GM21619 (cell line): Measurements from ENCODE around the gene COL4A2.

Experiments
- ATAC-seq: cut with Tn5 transposase; IDR thresholded peaks from one replicate; pipeline ENCODE4 v1.9.1; 2021; ENCODE audit not compliant: unreplicated experiment

Gene COL4A2

DNA sequence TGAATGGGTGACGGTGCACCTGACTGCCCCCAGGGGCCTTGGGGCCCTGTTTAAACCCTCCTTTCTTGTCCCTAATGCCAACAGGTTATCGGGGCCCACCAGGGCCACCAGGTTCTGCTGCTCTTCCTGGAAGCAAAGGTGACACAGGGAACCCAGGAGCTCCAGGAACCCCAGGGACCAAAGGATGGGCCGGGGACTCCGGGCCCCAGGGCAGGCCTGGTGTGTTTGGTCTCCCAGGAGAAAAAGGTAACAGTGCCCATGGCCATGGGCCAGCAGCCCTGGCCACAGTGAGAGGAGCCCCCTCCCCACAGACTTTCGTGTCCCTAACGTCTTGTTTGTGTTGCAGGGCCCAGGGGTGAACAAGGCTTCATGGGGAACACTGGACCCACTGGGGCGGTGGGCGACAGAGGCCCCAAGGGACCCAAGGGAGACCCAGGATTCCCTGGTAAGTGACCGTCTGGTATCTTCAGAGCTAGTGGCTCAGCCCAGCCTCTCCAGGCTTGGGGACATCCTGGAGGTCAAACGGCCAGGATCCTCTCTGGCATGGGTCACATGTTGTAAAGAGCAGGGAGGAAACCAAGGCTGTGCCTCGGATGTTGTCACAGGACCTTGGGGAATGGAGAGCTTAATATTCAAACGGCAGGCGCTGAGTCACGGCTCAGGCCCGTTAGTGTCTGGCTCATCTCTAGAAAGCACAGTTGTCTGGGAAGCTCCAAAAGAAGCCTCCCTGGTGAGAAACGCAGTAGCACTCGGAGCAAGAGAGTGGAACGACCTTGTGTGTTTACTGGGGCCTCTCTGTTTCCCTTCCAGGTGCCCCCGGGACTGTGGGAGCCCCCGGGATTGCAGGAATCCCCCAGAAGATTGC lies 196.2 kb downstream of the COL4A2 start:
- no peak for ATAC-seq

DNA sequence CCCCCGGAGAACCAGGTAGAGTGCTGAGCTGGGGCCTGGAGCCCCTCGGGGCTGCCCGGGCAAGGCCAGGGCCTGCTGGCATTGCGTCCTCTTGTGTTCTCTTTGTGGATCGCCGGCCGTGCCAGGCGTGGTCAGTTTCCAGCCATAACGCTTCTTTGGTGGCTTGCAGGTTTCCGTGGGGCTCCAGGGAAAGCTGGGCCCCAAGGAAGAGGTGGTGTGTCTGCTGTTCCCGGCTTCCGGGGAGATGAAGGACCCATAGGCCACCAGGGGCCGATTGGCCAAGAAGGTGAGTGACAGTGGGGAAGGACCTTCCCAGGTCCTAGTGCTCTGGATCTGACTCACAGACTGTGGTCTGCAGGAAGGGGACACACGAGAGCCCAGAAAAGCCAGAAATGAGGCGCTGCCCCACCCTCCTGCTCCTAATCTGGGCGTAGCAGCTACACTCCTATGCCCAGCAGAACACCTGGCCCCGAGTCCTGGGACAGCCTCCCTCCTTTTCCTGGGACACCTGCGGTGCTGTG lies 197.0 kb downstream of the COL4A2 start:
- no peak for ATAC-seq

DNA sequence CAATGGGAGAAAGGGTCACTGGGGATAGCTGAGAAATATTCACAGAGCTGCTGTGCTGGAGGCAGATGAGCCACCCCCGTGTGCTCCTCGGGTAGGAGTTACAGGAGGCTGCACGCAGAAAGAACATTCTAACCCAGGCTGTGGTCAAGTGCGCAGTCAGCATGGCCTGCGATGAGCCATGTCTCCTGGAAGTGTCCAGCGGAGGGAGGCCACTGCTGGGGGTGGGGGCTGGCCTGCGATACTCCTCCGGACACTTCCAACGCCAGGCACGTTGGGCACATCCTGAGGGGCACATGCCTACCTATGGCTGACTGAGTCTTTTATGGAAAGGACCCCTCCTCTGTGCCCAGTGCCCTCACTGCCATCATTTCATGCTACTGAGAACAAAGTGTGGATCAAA lies 198.5 kb downstream of the COL4A2 start:
- ATAC-seq, result no peak

DNA sequence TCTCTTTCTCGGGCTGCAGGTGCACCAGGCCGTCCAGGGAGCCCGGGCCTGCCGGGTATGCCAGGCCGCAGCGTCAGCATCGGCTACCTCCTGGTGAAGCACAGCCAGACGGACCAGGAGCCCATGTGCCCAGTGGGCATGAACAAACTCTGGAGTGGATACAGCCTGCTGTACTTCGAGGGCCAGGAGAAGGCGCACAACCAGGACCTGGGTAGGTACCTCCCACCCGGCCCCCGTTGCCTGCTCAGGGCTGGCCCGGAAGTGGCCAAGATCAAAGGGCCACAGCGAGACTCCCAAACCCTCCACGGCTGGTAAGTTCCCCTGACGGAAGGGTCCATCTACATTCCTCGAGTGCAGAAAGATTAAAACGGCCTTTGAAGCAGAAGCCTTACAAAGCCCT lies 199.3 kb downstream of the COL4A2 start:
- no peak for ATAC-seq

DNA sequence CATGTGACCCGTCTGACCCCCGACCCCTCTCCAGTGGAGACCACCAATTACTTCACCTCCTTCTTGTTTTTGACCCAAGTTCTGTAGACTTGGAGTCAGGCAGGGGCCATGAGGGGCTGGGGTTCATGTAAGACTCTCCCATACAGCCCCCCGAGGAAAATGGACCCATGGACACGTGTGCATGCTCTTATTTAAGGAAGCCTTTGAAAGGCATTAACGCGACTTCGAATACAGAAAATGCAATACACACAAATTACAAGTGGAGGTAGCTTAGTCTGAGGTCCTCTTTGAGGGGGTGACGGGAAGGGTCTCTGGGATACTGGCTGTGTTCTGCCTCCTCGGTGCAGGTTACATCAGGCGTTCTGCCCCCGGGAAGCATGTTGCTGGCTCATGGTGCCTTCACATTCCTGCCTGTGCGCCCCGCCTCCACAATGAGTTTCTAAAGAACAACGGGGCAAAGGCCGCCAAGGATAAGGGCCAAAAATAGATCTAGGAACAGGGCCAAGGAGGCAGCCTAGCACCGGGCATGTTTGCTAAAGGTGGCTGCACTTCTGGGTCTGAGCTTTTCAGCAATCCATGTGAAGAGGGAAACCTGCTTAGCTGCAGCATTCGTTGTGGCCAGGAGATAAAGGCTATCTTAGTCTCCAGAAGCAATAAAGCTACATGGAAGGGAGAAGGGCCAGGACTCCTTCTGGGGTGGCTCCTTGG lies 199.9 kb downstream of the COL4A2 start:
- ATAC-seq, result no peak

DNA sequence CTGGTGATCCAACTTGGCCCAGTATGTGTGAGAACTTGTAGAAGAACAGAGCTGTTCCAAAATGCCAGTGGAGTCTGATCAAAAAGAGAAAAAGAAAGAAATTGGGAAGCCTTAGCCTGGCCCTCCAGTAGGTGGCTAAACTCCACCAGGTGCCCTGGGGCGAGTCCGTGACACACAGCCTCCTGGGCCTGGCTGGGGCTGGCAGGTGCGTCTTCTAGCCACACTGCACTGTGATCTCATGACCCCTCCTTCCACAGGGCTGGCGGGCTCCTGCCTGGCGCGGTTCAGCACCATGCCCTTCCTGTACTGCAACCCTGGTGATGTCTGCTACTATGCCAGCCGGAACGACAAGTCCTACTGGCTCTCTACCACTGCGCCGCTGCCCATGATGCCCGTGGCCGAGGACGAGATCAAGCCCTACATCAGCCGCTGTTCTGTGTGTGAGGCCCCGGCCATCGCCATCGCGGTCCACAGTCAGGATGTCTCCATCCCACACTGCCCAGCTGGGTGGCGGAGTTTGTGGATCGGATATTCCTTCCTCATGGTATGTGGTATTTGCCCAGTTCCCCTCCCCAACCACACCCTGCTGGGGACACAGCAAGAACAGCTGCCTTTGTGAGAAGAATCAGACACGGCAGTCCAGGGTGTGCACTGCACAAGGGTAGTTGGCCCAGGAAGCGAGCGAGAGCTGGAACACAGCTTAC lies 200.7 kb downstream of the COL4A2 start:
- no peak for ATAC-seq

DNA sequence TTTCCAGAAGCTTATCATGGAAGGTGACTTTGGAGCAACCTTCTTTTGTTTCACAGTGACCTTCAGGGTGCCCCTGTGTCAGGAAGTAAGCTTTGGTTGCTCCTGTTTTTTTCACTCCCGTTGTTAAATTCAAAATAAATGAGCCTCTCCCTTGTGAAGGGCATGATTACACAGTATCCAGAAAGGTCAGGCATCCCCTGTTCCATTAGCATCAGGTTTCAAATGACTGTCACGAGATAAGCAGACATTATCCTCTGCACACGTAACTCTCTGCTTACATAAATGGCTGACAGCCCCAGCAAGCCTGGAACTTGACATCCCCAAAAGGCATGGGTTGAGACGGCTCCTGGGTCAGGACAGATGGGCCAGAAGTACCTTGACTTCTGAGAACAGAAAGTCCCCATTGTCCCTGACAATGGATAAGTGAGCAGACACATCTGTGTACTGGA lies 202.4 kb downstream of the COL4A2 start:
- ATAC-seq, result no peak

DNA sequence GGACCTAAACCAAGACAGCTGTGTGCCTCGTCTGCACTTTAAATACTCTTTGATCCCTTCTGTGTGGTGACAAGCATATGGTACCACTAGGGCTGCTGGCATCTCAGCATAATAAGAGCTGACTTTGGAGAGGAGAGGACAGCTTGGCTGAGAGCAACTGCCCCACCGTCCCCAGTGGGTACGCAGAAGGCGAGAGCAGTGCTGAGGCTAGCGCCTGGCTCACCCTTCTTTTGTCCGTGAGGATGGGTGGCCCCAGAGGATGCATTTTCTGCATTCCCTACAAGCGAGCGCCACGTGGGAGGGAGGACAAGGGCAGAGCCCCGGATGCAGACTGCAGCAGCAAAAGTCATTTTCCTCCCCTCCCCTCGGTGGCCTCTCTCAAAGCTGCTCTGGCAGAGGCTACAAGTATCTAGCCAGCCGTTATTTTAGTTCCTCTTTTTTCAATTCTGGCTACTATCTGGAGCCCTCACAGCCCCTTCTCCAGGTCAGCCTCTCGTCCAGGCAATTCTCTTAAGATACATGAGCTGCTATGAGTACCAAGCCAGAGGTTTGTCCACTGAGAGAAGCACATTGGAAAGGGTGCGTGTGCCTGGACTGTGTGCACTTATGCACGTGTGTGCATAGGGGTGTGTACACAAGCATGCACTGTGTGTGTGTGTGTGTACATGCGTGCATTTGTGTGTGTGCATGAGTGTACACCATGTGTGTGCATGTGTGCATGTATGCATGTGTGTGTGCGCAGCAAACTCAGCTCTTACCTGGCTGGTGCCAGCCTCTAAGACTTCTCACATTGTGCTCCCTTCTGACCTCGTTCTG lies 203.1 kb downstream of the COL4A2 start:
- peak; percentile 54 for ATAC-seq

DNA sequence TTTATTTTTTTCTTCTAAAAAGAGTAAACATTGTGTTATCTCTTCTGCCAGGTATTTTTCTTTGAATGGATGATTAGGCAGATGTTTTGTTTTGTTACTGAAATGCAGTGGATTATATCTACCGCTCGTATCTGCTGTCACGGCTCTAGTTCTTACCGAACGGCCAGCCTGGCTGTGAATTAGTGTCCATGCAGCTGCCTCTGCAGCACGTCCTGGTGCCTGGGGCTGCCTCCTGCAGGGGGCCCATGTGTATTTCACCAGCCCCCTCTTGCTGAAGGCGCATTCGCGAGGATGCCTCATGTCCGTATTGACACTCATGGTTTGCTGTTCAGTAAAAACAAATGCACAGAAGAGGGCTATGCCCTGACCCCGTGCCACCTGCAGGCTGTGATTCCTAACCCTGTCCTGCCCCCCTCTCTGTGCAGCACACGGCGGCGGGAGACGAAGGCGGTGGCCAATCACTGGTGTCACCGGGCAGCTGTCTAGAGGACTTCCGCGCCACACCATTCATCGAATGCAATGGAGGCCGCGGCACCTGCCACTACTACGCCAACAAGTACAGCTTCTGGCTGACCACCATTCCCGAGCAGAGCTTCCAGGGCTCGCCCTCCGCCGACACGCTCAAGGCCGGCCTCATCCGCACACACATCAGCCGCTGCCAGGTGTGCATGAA lies 204.6 kb downstream of the COL4A2 start:
- ATAC-seq, result no peak

DNA sequence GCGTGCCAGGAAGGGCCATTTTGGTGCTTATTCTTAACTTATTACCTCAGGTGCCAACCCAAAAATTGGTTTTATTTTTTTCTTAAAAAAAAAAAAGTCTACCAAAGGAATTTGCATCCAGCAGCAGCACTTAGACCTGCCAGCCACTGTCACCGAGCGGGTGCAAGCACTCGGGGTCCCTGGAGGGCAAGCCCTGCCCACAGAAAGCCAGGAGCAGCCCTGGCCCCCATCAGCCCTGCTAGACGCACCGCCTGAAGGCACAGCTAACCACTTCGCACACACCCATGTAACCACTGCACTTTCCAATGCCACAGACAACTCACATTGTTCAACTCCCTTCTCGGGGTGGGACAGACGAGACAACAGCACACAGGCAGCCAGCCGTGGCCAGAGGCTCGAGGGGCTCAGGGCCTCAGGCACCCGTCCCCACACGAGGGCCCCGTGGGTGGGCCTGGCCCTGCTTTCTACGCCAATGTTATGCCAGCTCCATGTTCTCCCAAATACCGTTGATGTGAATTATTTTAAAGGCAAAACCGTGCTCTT lies 205.2 kb downstream of the COL4A2 start:
- no peak for ATAC-seq

DNA sequence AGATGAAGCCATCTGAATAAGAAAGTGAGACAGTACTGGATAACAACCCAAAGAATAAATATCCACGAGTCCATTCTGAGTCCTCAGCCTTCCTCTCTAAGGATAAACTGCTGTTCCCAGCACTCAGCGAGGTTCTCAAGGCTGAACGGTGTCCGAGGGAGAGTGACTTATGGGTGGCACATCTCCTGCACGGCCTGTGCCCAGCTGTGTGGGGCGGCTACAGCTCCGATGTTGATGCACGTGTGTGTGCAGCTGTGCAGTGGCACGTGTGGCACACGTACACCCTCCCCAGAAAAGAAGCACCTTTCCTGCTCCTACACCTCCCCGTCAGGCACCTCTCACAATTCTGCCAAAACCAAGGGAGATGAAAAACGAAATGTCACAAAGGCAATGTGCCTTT lies 209.4 kb downstream of the COL4A2 start:
- ATAC-seq, result no peak

DNA sequence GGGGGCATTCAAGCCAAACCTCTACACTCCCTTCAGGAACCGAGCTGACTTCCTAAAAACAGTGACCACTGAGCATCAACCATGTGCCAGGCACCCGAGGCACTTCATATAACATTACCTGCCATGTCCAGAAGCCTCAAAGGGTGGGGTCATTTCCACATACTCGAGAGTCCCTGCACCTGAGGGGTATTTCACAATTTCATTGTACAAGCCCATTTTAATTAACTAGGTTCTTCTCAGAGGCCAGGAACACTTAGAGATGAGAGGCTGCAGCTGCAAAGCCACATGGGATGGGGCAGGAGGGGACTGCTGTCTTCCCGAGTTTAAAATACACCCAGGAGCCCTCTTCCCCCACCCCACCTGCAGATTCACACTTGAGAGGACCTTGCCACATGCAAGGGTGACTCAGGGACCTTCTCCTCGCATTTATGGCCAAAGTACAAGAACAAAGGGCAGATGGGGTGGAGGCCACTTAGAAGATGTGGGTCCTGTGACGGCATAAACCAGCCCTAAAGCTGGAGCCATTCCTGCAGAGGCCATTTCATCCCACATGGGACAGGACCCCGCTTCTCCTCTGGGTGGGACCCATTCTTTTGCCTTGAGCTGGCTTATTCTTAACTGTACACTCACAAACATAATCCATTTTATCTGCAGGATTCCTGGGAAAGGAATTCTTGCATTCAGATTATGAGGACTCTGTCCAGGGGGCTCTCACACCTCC lies 210.6 kb downstream of the COL4A2 start:
- no peak for ATAC-seq

DNA sequence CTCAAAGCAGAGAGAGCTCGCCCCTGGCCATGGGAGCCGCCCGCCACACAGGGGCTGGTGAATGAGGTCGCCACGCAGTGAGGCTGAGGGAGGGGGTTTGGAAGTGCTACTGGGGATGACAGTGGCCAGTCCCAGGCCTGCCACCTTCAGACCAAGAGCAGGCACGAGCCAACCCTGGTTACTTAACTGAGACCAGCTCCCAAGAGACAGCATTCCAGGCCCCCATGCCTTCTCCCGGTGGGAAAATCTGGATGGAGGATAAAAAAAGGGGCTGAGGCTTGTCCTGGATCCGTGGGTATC lies 211.1 kb downstream of the COL4A2 start:
- no peak for ATAC-seq

DNA sequence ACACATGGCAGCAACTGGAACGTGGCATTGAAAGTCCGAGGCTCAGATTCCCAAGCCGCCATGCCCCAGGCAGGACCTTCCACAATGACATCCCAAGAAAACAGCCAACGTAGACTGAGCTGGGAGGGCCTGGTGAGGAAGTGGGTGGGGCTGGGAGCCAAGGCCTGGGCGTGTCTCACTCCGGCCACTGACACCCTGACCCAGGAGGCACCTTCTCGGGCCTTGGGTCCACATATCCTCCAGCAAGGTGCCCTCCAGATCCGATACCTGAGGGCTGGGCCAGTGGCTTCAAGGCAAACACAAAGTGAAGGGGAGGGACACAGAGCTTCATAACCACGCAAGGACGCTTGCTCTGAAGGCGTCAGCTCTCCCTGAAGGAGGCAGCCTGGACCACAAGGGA lies 211.5 kb downstream of the COL4A2 start:
- no peak for ATAC-seq

DNA sequence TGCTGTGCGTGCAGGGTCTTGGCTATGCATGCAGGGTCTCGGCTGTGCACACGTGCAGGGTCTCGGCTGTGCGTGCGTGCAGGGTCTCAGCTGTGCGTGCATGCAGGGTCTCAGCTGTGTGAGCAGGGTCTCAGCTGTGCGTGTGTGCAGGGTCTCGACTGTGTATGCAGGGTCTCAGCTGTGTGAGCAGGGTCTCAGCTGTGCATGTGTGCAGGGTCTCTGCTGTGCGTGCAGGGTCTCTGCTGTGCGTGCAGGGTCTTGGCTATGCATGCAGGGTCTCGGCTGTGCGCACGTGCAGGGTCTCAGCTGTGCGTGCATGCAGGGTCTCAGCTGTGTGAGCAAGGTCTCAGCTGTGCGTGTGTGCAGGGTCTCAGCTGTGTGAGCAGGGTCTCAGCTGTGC lies 212.0 kb downstream of the COL4A2 start:
- no peak for ATAC-seq

DNA sequence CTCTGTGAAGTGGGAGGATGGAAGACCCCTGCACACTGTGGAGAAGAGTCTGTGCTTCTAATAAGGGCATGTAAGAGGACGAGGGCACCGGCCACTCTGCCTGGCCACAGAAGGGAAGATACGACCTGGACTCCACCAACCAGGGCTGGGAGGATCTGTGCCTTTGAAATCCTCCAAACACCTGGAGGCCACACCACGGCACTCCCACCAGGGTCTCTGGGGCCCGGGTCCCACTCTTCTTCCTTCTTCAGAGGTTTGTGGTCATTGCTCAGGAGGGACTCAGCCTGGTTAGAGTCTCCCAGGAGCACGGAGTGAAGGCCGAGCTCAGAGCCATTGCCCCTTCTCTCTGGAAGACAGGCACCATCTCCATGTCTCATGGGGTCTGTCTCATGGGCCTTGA lies 212.4 kb downstream of the COL4A2 start:
- no peak for ATAC-seq

DNA sequence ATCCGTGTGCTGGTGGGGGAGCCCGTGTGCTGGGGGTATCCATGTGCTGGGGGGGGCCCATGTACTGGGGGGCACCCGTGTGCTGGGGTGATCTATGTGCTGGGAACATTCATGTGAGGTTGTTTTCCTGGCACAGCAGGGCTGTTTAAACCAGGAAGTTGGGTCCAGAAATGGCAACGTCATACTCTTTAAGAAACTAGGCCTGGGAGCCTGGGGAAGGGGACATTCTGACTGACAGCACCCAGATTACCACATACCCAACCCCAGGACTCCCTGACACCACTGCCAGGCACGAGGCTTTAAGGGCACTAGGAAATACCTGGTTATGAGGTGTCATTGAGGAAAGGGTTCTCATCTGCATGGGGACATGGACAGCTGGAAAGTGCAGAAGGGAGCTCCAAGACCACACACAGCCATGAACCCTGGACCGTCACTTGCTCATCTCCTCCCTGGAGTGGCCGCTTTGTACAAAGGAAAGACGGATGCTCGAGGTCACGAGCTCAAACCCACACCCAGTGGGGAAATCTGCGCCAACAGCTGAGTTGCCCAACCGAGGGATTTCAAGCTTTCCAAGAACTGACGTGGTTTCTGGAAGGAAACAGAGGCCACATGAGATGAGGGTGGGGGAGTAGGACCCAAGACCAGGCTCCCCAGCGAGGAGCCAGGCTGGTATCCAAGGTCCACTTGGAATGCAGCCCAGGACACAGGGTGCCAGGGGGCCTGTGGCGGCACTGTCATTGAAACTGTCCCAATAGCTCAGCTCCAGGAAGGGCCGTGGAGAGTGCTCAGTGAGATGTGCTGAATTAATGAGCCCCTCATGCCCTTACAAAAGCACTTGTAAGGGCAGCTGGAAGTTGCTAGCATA lies 213.6 kb downstream of the COL4A2 start:
- ATAC-seq, result no peak

DNA sequence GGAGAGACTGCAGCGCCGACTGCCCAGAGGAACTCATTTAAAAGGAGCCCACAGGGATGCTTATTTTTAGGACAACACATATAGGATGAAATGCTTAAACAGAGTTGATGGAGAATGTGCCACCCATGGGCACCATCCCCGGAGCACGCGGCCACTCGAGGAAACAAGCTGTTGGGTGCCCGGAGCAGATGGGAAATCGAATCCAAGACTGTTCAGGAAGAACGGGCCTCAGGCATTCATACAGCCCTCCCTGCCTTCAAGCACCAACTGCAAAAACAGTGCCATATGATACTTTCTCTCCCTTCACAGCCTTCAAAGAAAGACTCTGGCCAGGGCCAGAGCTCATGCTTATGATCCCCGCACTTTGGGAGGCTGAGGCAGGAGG lies 214.2 kb downstream of the COL4A2 start:
- no peak for ATAC-seq

DNA sequence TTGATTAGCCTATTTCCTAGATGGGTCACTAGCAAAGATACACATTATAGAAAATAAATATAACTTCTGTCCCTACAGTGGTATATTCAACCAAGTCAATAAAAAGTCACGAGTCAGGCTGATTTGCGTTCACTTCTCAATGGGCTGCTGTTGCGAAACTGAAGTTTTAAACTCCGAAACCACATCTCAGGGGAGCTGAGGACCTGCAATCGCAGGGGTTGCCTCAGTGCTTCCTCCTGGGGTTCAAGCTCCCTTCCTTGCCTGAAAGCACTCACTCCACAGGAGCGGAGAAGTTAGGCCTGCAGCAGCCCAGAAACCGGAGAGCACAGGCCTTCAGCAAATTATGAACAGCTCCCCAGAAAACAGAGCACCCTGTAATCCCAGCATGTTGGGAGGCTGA lies 214.9 kb downstream of the COL4A2 start:
- ATAC-seq, result no peak
